Measurements from ENCODE around the gene FOXJ3.

Gene FOXJ3

GRCh38 chr1:42239555-42239954 lies 95.5 kb downstream of the FOXJ3 start:
- ChIA-PET CTCF (no interaction called here), POLR2A (interaction anchor here (0.6 kb wide), 1 partner anchor 11 kb away, joined by 14 read pairs; no protein-coding TSS in a partner anchor)
- no peak for TF ChIP-seq CTCF (IDR thresholded peaks at IDR 0.05; ENCODE audit: control extremely low read depth, extremely low read depth, low read depth, missing control alignments)
- DNase-seq (ENCODE audit: extremely low spot score), result no peak

- DNase-seq (ENCODE audit: extremely low spot score), result no peak
- ChIA-PET POLR2A (interaction anchor here (0.6 kb wide), 1 partner anchor 11 kb away, joined by 14 read pairs; no protein-coding TSS in a partner anchor), CTCF (no interaction called here)
- TF ChIP-seq CTCF (IDR thresholded peaks at IDR 0.05; ENCODE audit: control extremely low read depth, extremely low read depth, low read depth, missing control alignments), result no peak
Observed at GRCh38 chr1:42239041-42239440, 96.0 kb downstream of the FOXJ3 start.

- no peak for TF ChIP-seq CTCF (IDR thresholded peaks at IDR 0.05; ENCODE audit: control extremely low read depth, extremely low read depth, low read depth, missing control alignments)
- CTCF ChIA-PET, result no interaction called here
- DNase-seq (ENCODE audit: extremely low spot score), result no peak
- POLR2A ChIA-PET, result no interaction called here
Observed at GRCh38 chr1:42231253-42231652, 103.8 kb downstream of the FOXJ3 start.

GRCh38 chr1:42228938-42229337 lies 106.1 kb downstream of the FOXJ3 start:
- no peak for DNase-seq (ENCODE audit: extremely low spot score)
- no peak for TF ChIP-seq CTCF (IDR thresholded peaks at IDR 0.05; ENCODE audit: control extremely low read depth, extremely low read depth, low read depth, missing control alignments)
- ChIA-PET POLR2A (no interaction called here), CTCF (no interaction called here)

GRCh38 chr1:42223036-42223435 lies 112.0 kb downstream of the FOXJ3 start:
- DNase-seq (ENCODE audit: extremely low spot score), result no peak
- no peak for TF ChIP-seq CTCF (IDR thresholded peaks at IDR 0.05; ENCODE audit: control extremely low read depth, extremely low read depth, low read depth, missing control alignments)
- ChIA-PET POLR2A (no interaction called here), CTCF (interaction anchor here (1.9 kb wide), 1 partner anchor 8 kb away, joined by 7 read pairs; no protein-coding TSS in a partner anchor)

- CTCF ChIA-PET, result no interaction called here
Observed at GRCh38 chr1:42221952-42222606, 113.0 kb downstream of the FOXJ3 start.

More at GRCh38 chr1:42221952-42222606, 113.0 kb downstream of the FOXJ3 start:
- TF ChIP-seq CTCF (IDR thresholded peaks at IDR 0.05; ENCODE audit: control extremely low read depth, extremely low read depth, low read depth, missing control alignments), result no peak
- DNase-seq (ENCODE audit: extremely low spot score), result no peak
- POLR2A ChIA-PET, result no interaction called here

All from GM10248 (cell line).